GM12878 (cell line): ENCODE data around the gene FUT7. TPM values are rescaled to one million over a fixed set of nuclear protein-coding genes. Genes with fewer than 3 reads are reported as not detected.

Source experiments
- ATAC-seq: fragments of 200-7000 bp; cut with Tn5 transposase; 3 replicates; pipeline ENCODE4 v1.9.1; 2020; ENCODE audit warnings: mild to moderate bottlenecking, moderate library complexity
- BruUV-seq: library from RNA; stranded (reverse); fragments of 400-500 nt; replicated peaks from 2 replicates; lab custom pipeline; 2021; lab: Mats Ljungman, UMichigan
- CTCF ChIA-PET: fragments of 300-600 bp; sonication (Branson Sonifier 250); formaldehyde crosslinking; extraction: SDS; loops from one replicate; lab custom pipeline; 2021; ENCODE audit warnings: inconsistent platforms; lab: Yijun Ruan, JAX
- POLR2A ChIA-PET: fragments of 350-600 bp; formaldehyde crosslinking; extraction: SDS; loops from one replicate; lab custom pipeline; 2021; ENCODE audit warnings: inconsistent platforms; lab: Charles Lee
- RAD21 ChIA-PET: fragments of 300-600 bp; sonication (Branson Sonifier 250); formaldehyde crosslinking; loops from one replicate; lab custom pipeline; 2023; ENCODE audit warnings: antibody characterized with exemption; ENCODE audit not compliant: unreplicated experiment; lab: Charles Lee
- SMC1A ChIA-PET: fragments of 300-600 bp; sonication (Branson Sonifier 250); formaldehyde crosslinking; loops from one replicate; lab custom pipeline; 2023; ENCODE audit not compliant: unreplicated experiment, uncharacterized antibody; lab: Charles Lee
- DNase-seq: peaks from one replicate; pipeline ENCODE4 v3.0.0-alpha.2; 2011; ENCODE audit warnings: low read depth, low spot score
- FAIRE-seq: peaks from 3 replicates; lab custom pipeline; 2011; peaks lifted over from hg19 to GRCh38; lab: Jason Lieb, UNC
- H2AFZ ChIP-seq: 2 replicates; pipeline ENCODE4 v1.6.0; 2011; ENCODE audit warnings: low read depth, low read length, control low read depth; ENCODE audit not compliant: control insufficient read depth
- H3K27ac ChIP-seq: 2 replicates; pipeline ENCODE4 v1.5.1; 2011; ENCODE audit warnings: control low read depth; ENCODE audit not compliant: control insufficient read depth, insufficient read depth
- H3K27me3 ChIP-seq, 2 experiments: replicated peaks in 1 of 2; 2 replicates each; pipeline versions ENCODE4 v1.6.0 to v1.6.1; 2011; ENCODE audit warnings: low read length in 1 of 2; ENCODE audit not compliant: control insufficient read depth in 2 of 2, insufficient read depth in 2 of 2
- H3K36me3 ChIP-seq, 2 experiments: 2 replicates each; pipeline ENCODE4 v1.5.1; 2011; ENCODE audit warnings: low read length in 1 of 2; ENCODE audit not compliant: control insufficient read depth in 2 of 2, insufficient read depth in 2 of 2
- H3K4me1 ChIP-seq: 2 replicates; pipeline ENCODE4 v1.6.1; 2011; ENCODE audit warnings: mild to moderate bottlenecking, low read length, moderate library complexity, mixed read lengths; ENCODE audit not compliant: control insufficient read depth, insufficient read depth
- H3K4me2 ChIP-seq: 2 replicates; pipeline ENCODE4 v1.6.0; 2011; ENCODE audit warnings: control low read depth; ENCODE audit not compliant: control insufficient read depth, insufficient read depth
- H3K4me3 ChIP-seq: fragments of 200-600 bp; sonication (generic); 2 replicates; pipeline ENCODE4 v1.5.1; 2016
- H3K79me2 ChIP-seq: 2 replicates; pipeline ENCODE4 v1.6.0; 2011; ENCODE audit warnings: low read length; ENCODE audit not compliant: control insufficient read depth, insufficient read depth
- H3K9ac ChIP-seq: 2 replicates; pipeline ENCODE4 v1.8.0; 2011; ENCODE audit warnings: low read length, control low read depth, mixed read lengths; ENCODE audit not compliant: control insufficient read depth, insufficient read depth
- H3K9me3 ChIP-seq: replicated peaks from 3 replicates; pipeline ENCODE4 v1.5.1; 2011; ENCODE audit warnings: mild to moderate bottlenecking, low read length; ENCODE audit not compliant: control insufficient read depth, insufficient read depth
- H4K20me1 ChIP-seq: 2 replicates; pipeline ENCODE4 v1.6.0; 2011; ENCODE audit not compliant: control insufficient read depth, insufficient read depth
- CBX5 ChIP-seq: sonication (generic); IDR thresholded peaks from 2 replicates; pipeline ENCODE4 v1.6.1; 2016; ENCODE audit warnings: low read depth, moderate library complexity, mild to moderate bottlenecking, inconsistent platforms
- HDGF ChIP-seq: fragments of 450-650 bp; IDR thresholded peaks from 2 replicates; pipeline ENCODE4 v1.6.1; 2016; ENCODE audit warnings: antibody characterized with exemption
- KDM1A ChIP-seq: fragments of 200-600 bp; sonication (generic); IDR thresholded peaks from 2 replicates; pipeline ENCODE4 v1.6.1; 2016; ENCODE audit warnings: borderline replicate concordance
- WGBS: methylation state at CpG from one replicate; pipeline ENCODE4 v1.1.6; 2016; ENCODE audit warnings: low lambda C conversion rate; ENCODE audit not compliant: insufficient replicate concordance, insufficient coverage; ENCODE audit errors: missing lambda C conversion rate; 5-methylcytosine and 5-hydroxymethylcytosine counted together
- in situ Hi-C: fragments of 300-500 bp; cut with MboI; formaldehyde crosslinking; loops from 9 replicates; pipeline ENCODE4 v1.14.3; 2018; ENCODE audit warnings: mixed read lengths
- intact Hi-C: fragments of 100-400 bp; cut with micrococcal nuclease; formaldehyde crosslinking; loops from one replicate; pipeline ENCODE4 v1.14.2; 2022; ENCODE audit not compliant: unreplicated experiment
- polyA plus RNA-seq, 11 experiments: library from polyadenylated mRNA; depleted of rRNA in 4 of 11; unstranded in 6 of 11; stranded (reverse) in 5 of 11; fragments of >200 nt; fragmentation: Nextera tagmentation in 4 of 11; fragmentation: Illumina TruSeq in 1 of 11; extraction: Ambion mirVana in 4 of 11; extraction: Trizol in 1 of 11; gene quantifications; 1 replicate in 1 of 11; 2 replicates in 10 of 11; pipeline versions ENCODE4 v1.2.1 to v1.2.3, GENCODE V29; 2011 to 2016; ENCODE audit warnings: inconsistent platforms in 2 of 11, missing spikeins in 2 of 11, low read depth in 1 of 11
- total RNA-seq, 4 experiments: library from RNA; depleted of rRNA in 3 of 4; stranded (reverse); fragments of >200 nt in 3 of 4; fragmentation: Illumina TruSeq in 1 of 4; extraction: Trizol in 1 of 4; gene quantifications; 2 replicates each; pipeline versions ENCODE4 v1.2.1 to v1.2.3, GENCODE V29; 2013 to 2021
- TF ChIP-seq, protein P1 (sequence below): fragments of 450-650 bp; IDR thresholded peaks from 2 replicates; pipeline ENCODE4 v1.6.1; 2017; ENCODE audit warnings: mild to moderate bottlenecking, moderate library complexity

The FUT7 gene
- total and polyA plus RNA-seq, 10 of the 15 experiments (the other 5 are each of a cell fraction or from before 2014, with no cell fraction given): 0.04 to 0.62 (median 0.20) TPM; not detected in 2

DNA sequence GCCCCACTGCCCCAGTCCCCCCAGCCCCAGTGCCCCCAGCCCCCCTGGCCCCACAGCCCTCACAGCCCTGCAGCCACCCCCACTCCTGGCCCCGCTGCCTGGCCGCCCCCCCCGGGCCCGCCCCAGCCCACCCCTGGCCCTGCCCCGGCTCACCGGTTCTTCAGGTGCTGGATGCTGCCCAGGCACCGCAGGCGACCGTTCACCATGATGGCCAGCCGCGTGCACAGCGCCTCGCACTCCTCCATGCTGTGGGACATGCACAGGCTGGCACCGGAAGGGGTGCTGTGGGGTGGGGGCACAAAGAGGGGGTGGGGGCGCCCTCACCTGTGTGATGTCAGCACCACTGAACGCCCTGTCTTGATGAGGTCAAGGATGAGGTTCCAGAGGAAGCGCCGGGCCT is 22.7 kb downstream of the FUT7 start:
- H3K4me1 ChIP-seq: no peaks in the 10 kb centered on the region
- no peaks in the 10 kb centered on the region for H4K20me1 ChIP-seq
- no peak overlapping the region for H3K9ac ChIP-seq
- WGBS: 79% methylated on average over 12 of the region's 18 CpGs
- no peaks in the 10 kb centered on the region for H3K27me3 ChIP-seq
- no peak overlapping the region for H3K27ac ChIP-seq
- ChIA-PET POLR2A (no interaction called here), RAD21 (no interaction called here), SMC1A (no interaction called here), CTCF (interaction anchor here (1.0 kb wide), 1 partner anchor 167 kb away, joined by 3 read pairs; the partner anchor contains the start of gene AJM1)
- no peaks in the 10 kb centered on the region for H3K79me2 ChIP-seq
- H3K36me3 ChIP-seq: no peaks in the 10 kb centered on the region
- H2AFZ ChIP-seq: no peak overlapping the region
- no peak for DNase-seq
- ATAC-seq: no peak
- H3K4me2 ChIP-seq: no peak overlapping the region
- TF ChIP-seq, protein P1, sequence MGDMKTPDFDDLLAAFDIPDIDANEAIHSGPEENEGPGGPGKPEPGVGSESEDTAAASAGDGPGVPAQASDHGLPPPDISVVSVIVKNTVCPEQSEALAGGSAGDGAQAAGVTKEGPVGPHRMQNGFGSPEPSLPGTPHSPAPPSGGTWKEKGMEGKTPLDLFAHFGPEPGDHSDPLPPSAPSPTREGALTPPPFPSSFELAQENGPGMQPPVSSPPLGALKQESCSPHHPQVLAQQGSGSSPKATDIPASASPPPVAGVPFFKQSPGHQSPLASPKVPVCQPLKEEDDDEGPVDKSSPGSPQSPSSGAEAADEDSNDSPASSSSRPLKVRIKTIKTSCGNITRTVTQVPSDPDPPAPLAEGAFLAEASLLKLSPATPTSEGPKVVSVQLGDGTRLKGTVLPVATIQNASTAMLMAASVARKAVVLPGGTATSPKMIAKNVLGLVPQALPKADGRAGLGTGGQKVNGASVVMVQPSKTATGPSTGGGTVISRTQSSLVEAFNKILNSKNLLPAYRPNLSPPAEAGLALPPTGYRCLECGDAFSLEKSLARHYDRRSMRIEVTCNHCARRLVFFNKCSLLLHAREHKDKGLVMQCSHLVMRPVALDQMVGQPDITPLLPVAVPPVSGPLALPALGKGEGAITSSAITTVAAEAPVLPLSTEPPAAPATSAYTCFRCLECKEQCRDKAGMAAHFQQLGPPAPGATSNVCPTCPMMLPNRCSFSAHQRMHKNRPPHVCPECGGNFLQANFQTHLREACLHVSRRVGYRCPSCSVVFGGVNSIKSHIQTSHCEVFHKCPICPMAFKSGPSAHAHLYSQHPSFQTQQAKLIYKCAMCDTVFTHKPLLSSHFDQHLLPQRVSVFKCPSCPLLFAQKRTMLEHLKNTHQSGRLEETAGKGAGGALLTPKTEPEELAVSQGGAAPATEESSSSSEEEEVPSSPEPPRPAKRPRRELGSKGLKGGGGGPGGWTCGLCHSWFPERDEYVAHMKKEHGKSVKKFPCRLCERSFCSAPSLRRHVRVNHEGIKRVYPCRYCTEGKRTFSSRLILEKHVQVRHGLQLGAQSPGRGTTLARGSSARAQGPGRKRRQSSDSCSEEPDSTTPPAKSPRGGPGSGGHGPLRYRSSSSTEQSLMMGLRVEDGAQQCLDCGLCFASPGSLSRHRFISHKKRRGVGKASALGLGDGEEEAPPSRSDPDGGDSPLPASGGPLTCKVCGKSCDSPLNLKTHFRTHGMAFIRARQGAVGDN: no peak
- intact Hi-C loops (no loop called here), in situ Hi-C loops (no loop called here)
- H3K9me3 ChIP-seq: peaks cover 2% of the 10 kb centered on the region; the same call in 2 of the 3 replicates
- BruUV-seq: no TSS peak
- H3K4me3 ChIP-seq: no peak overlapping the region
- no peak for FAIRE-seq

DNA sequence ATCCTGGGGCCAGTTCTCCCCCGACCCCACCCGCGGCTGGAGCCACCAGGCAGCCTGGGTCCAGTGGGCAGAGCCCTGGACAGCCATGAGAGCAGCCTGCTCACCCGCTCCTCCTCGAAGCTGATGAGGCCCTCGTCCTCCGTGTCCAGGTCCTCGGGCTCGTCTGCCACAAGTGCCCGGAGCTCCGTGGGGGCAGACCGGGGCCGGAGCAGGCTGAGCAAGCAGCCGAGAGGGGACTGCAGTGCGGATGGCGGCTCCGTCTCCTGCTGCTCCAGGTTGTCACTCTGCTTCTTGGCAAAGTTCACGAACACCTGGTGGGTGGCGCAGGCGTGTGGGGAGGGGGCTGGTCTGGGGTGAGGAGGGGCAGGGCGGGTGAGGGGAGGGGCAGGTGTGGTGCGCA is 23.6 kb downstream of the FUT7 start:
- FAIRE-seq: no peak
- BruUV-seq: no TSS peak

More for the DNA sequence above, 23.6 kb downstream of the FUT7 start:
- ATAC-seq: no peak
- WGBS: 43% methylated on average over 16 of the region's 22 CpGs
- SMC1A ChIA-PET: no interaction called here
- TF ChIP-seq CBX5 (no peak), HDGF (no peak), KDM1A (no peak)
- TF ChIP-seq, all 136 proteins: peak for 0
- POLR2A ChIA-PET: no interaction called here
- intact Hi-C loops: no loop called here
- Histone ChIP-seq H3K36me3 (no peaks in the 10 kb centered on the region), H3K4me3 (no peak overlapping the region), H3K9ac (no peak overlapping the region), H3K79me2 (no peaks in the 10 kb centered on the region), H3K4me2 (no peak overlapping the region), H3K27me3 (no peaks in the 10 kb centered on the region), H4K20me1 (no peaks in the 10 kb centered on the region), H3K9me3 (peaks cover 2% of the 10 kb centered on the region; the same call in 2 of the 3 replicates), H3K27ac (no peak overlapping the region), H3K4me1 (no peaks in the 10 kb centered on the region), H2AFZ (no peak overlapping the region)
- RAD21 ChIA-PET: no interaction called here
- CTCF ChIA-PET: no interaction called here
- DNase-seq: no peak
- in situ Hi-C loops: no loop called here
